ENCODE results near the gene ZNF708.
A peak's percentile ranks its signal among the peaks of the same experiment; 100 is the strongest.
"Not testable (repeated sequence)": the region's sequence is repeated elsewhere in the genome, so short reads cannot be mapped to it uniquely, and the experiment has no call there.

The ZNF708 gene

GRCh38 chr19:21328885-21329605 lies at the start of gene ZNF708:
Gene ZNF708, minus strand, starts transcription at chr19:21329410. Its CDS starts 198 bp downstream, at chr19:21329212.
- DNase-seq (ENCODE audit: insufficient read length, low spot score), result peak; percentile 93
- FAIRE-seq, result peak; percentile 31

GRCh38 chr19:21362291-21362690 lies 33.1 kb upstream of the ZNF708 start:
- FAIRE-seq, result no peak
- no peak for DNase-seq (ENCODE audit: insufficient read length, low spot score)

DNA sequence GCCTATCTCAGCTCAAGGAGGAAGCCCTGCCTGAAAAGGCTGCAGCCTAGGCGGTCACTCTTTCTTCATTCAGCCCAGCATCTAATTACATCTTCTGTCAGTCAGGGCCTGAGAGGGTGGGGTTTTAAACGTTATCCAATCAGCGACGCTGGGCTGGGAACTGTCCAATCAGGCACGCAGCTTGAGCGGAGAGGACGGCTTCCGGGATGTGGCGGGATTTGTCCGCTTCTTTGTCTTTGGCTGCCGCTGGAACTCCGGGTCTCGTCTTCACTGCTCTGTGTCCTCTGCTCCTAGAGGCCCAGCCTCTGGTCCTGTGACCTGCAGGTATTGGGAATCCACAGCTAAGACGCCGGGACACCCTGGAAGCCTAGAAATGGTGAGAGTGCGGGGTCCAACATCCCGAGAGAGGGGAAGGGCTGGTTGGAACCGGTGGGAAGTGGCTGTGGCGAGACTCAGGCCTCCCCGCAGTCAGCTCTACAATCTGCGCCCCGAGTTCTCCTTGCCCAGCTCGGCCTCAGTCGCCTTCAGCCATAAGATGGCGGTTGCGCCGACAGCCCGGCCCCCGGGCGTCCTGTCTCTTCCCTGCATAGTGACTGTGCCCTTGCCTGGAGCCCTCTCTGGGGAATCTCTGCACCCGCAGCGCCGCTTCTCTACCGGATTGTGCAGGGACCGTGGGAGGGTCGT lies 29.7 kb upstream of the ZNF708 start, which contains the start of gene ZNF738:
TSS of gene ZNF738 (plus strand) at position 233 of the 684 bp plus-strand sequence. CDS start at position 374, 141 bp downstream.
- DNase-seq (ENCODE audit: insufficient read length, low spot score) (peak; percentile 85), FAIRE-seq (peak; percentile 84)

- DNase-seq (ENCODE audit: insufficient read length, low spot score), result no peak
- no peak for FAIRE-seq
Measured at GRCh38 chr19:21352830-21353229, 23.6 kb upstream of the ZNF708 start.

GRCh38 chr19:21344841-21345240 lies 15.6 kb upstream of the ZNF708 start:
- FAIRE-seq; DNase-seq (ENCODE audit: insufficient read length, low spot score): not testable (repeated sequence)

- FAIRE-seq, result no peak
Measured at GRCh38 chr19:21335721-21336120, 6.5 kb upstream of the ZNF708 start.

GRCh38 chr19:21328406-21328805 lies 804 bp downstream of the ZNF708 start:
- FAIRE-seq (no peak), DNase-seq (ENCODE audit: insufficient read length, low spot score) (no peak)

More at GRCh38 chr19:21335721-21336120, 6.5 kb upstream of the ZNF708 start:
- no peak for DNase-seq (ENCODE audit: insufficient read length, low spot score)

GRCh38 chr19:21326169-21326568 lies 3.0 kb downstream of the ZNF708 start:
- no peak for FAIRE-seq

DNA sequence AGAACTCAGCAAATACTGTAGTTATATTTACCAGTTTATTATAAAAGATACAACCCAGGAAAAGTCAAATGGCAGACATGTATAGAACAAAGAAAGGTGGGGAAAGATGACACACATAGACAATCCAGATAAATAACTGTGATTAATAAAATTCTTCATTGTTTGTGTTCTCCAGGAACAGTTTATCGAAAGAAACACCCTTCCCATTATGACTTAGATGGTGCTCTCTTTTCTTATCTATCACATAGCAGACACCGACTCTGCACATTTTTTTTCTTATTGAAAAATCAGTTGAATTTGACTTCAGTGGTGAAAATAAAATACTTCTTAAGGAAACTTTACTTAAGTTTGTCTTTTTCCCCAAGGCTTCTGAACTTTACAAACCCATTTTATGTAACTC lies 6.2 kb downstream of the ZNF708 start:
- no peak for DNase-seq (ENCODE audit: insufficient read length, low spot score)

More at GRCh38 chr19:21326169-21326568, 3.0 kb downstream of the ZNF708 start:
- DNase-seq (ENCODE audit: insufficient read length, low spot score), result no peak

GRCh38 chr19:21322528-21322927 lies 6.7 kb downstream of the ZNF708 start:
- DNase-seq (ENCODE audit: insufficient read length, low spot score) (no peak), FAIRE-seq (no peak)

More for the DNA sequence above, 6.2 kb downstream of the ZNF708 start:
- no peak for FAIRE-seq

GRCh38 chr19:21321996-21322395 lies 7.2 kb downstream of the ZNF708 start:
- FAIRE-seq, result no peak

DNA sequence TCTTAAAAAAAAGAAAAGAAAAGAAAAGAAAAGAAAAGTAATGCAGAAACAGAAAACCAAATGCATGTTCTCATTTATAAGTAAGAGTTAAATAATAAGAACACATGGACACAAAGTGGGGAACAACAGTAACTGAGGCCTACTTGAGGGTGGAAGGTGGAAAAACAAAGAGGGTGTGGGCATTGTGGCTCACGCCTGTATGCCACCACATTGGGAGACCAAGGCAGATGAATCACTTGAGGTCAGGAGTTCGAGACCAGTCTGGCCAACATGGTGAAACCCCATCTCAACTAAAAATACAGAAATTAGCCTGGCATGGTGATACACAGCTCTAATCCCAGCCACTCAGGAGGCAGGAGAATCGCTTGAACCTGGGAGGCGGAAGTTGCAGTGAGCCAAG lies 8.1 kb downstream of the ZNF708 start:
- FAIRE-seq (no peak), DNase-seq (ENCODE audit: insufficient read length, low spot score) (no peak)

More at GRCh38 chr19:21321996-21322395, 7.2 kb downstream of the ZNF708 start:
- no peak for DNase-seq (ENCODE audit: insufficient read length, low spot score)

GRCh38 chr19:21317821-21318220 lies 11.4 kb downstream of the ZNF708 start:
- FAIRE-seq, result no peak
- no peak for DNase-seq (ENCODE audit: insufficient read length, low spot score)

DNA sequence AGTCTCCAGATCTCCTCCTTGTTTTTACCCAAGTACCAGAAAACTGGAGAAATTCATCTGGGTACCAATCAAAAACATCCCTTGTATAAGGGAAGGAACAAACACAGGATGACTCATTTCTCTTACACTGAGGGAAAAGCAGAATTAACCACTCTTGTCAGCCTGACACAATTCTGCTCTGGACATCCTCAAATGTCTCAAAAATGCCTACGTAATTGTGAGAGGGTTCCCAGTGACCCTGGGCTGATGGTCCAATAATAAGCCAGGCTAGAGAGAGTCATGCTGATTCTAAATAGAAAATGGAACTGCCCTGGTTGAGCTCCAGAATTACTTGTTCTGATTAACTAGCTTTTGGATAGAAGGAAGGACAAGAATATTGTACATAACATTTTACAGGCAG lies 14.5 kb downstream of the ZNF708 start:
- FAIRE-seq, result no peak
- DNase-seq (ENCODE audit: insufficient read length, low spot score), result no peak

- DNase-seq (ENCODE audit: insufficient read length, low spot score); FAIRE-seq: not testable (repeated sequence)
Measured at GRCh38 chr19:21312807-21313206, 16.4 kb downstream of the ZNF708 start.

DNA sequence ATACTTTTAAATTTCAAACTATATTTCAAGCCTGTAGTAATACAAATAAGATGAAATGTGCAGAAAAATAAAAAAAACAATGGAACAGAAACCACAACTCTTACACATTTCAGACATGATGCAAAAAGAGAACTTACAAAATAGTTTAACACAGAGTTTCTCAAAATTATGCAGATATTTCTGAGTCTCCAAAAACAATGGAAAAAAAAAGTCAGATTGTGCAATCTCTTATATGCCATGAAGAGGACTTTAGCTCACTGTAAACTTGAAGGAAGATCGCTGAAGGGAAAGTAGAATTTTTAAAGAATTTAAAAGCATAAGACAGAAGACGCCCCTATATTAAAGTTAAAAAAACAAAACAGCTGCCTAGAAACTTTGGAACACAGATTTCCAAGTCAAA lies 20.4 kb downstream of the ZNF708 start:
- no peak for FAIRE-seq
- no peak for DNase-seq (ENCODE audit: insufficient read length, low spot score)

- DNase-seq (ENCODE audit: insufficient read length, low spot score); FAIRE-seq: not testable (repeated sequence)
Measured at GRCh38 chr19:21306881-21307479, 22.2 kb downstream of the ZNF708 start.

DNA sequence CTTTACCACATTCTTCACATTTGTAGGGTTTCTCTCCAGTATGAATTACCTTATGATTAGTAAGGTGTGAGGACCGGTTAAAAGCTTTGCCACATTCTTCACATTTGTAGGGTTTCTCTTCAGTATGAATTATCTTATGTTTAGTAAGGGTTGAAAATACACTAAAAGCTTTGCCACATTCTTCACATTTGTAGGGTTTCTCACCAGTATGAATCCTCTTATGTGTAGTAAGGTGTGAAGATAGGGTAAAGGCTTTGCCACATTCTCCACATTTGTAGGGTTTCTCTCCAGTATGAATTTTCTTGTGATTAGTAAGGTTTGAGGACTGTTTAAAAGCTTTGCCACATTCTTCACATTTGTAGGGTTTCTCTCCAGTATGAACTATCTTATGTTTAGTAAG lies 35.4 kb downstream of the ZNF708 start:
- not testable (repeated sequence) for FAIRE-seq; DNase-seq (ENCODE audit: insufficient read length, low spot score)

GRCh38 chr19:21269813-21270212 lies 59.4 kb downstream of the ZNF708 start:
- DNase-seq (ENCODE audit: insufficient read length, low spot score), result no peak

GRCh38 chr19:21264891-21265290 lies 64.3 kb downstream of the ZNF708 start:
- peak; percentile 57 for FAIRE-seq
- DNase-seq (ENCODE audit: insufficient read length, low spot score), result no peak

More at GRCh38 chr19:21269813-21270212, 59.4 kb downstream of the ZNF708 start:
- no peak for FAIRE-seq

DNA sequence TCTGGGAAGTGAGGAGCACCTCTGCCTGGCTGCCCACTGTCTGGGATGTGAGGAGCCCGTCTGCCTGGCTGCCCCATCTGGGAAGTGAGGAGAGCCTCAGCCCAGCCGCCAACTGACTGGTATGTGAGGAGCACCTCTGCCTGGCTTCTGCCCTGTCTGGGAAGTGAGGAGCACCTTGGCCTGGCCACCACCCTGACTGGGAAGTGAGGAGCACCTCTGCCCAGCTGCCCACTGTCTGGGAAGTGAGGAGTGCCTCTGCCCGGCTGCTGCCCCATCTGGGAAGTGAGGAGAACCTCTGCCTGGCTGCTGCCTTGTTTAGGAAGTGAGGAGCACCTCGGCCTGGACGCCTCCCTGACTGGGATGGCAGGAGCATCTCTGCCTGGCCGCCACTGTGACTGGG lies 64.8 kb downstream of the ZNF708 start:
- peak; percentile 13 for FAIRE-seq
- no peak for DNase-seq (ENCODE audit: insufficient read length, low spot score)

All from HTR-8/SVneo (cell line).